SK-N-SH (cell line): ENCODE data around the gene RAD51B. TPM values are rescaled to one million over a fixed set of nuclear protein-coding genes. Genes with fewer than 3 reads are reported as not detected.
"Not testable (repeated sequence)": the region's sequence is repeated elsewhere in the genome, so short reads cannot be mapped to it uniquely, and the experiment has no call there.

Experiments
- CTCF ChIA-PET: fragments of 300-600, 350-600 bp; formaldehyde crosslinking; extraction: SDS; loops from one replicate; lab custom pipeline; 2021; lab: Yijun Ruan, JAX
- POLR2A ChIA-PET: fragments of 350-600 bp; sonication (Branson Sonifier 250); formaldehyde crosslinking; extraction: SDS; loops from one replicate; lab custom pipeline; 2020; ENCODE audit warnings: antibody characterized with exemption, inconsistent platforms; lab: Yijun Ruan, JAX
- DNase-seq: peaks from one replicate; pipeline ENCODE4 v3.0.0; 2012
- H2AFZ ChIP-seq: fragments of 200-600 bp; sonication (generic); 2 replicates; pipeline ENCODE4 v1.8.1; 2016; ENCODE audit warnings: antibody characterized with exemption, mild to moderate bottlenecking, low read depth
- H3F3A ChIP-seq: fragments of 200-600 bp; sonication (generic); replicated peaks from 2 replicates; pipeline ENCODE3; 2016; ENCODE audit warnings: antibody characterized with exemption, mild to moderate bottlenecking; ENCODE audit not compliant: insufficient read depth
- H3K27ac ChIP-seq, 2 experiments: fragments of 200-500 bp in 1 of 2; fragments of 200-600 bp in 1 of 2; sonication (Bioruptor generic) in 1 of 2; sonication (generic), shearing (Covaris generic) in 1 of 2; 2 replicates each; pipeline versions ENCODE4 v1.5.1 to v1.6.1; 2014 to 2016; ENCODE audit warnings: low read depth in 2 of 2, inconsistent platforms in 1 of 2, low read length in 1 of 2, mild to moderate bottlenecking in 1 of 2, mixed read lengths in 1 of 2
- H3K27me3 ChIP-seq: fragments of 200-600 bp; sonication (generic), shearing (Covaris generic); 2 replicates; pipeline ENCODE4 v1.6.1; 2016; ENCODE audit warnings: mixed run types; ENCODE audit not compliant: insufficient read depth
- H3K36me3 ChIP-seq, 2 experiments: fragments of 200-500 bp in 1 of 2; fragments of 200-600 bp in 1 of 2; sonication (Bioruptor generic) in 1 of 2; sonication (generic) in 1 of 2; replicated peaks in 1 of 2; 2 replicates each; pipeline versions ENCODE3 to v1.5.1; 2014 to 2016; ENCODE audit warnings: low read length in 1 of 2, mild to moderate bottlenecking in 1 of 2; ENCODE audit not compliant: insufficient read depth in 2 of 2, control insufficient read depth in 1 of 2
- H3K4me1 ChIP-seq, 2 experiments: fragments of 200-500 bp in 1 of 2; fragments of 200-600 bp in 1 of 2; sonication (Bioruptor generic) in 1 of 2; sonication (generic), shearing (Covaris generic) in 1 of 2; 2 replicates each; pipeline versions ENCODE4 v1.5.1 to v1.6.1; 2014 to 2016; ENCODE audit warnings: low read depth in 1 of 2, low read length in 1 of 2, mixed run types in 1 of 2; ENCODE audit not compliant: insufficient read depth in 2 of 2, control insufficient read depth in 1 of 2
- H3K4me2 ChIP-seq: fragments of 200-600 bp; sonication (generic), shearing (Covaris generic); 2 replicates; pipeline ENCODE4 v1.6.1; 2017; ENCODE audit warnings: mixed run types
- H3K4me3 ChIP-seq, 2 experiments: fragments of 200-500 bp in 1 of 2; fragments of 200-600 bp in 1 of 2; sonication (Bioruptor generic) in 1 of 2; sonication (generic), shearing (Covaris generic) in 1 of 2; 2 replicates each; pipeline versions ENCODE4 v1.5.1 to v1.8.1; 2014 to 2016; ENCODE audit warnings: low read depth in 2 of 2, inconsistent platforms in 1 of 2, low read length in 1 of 2, mild to moderate bottlenecking in 1 of 2, mixed read lengths in 1 of 2, moderate library complexity in 1 of 2
- H3K79me2 ChIP-seq: fragments of 200-600 bp; sonication (generic); 2 replicates; pipeline ENCODE4 v1.8.1; 2017; ENCODE audit warnings: mild to moderate bottlenecking; ENCODE audit not compliant: insufficient read depth
- H3K9ac ChIP-seq: fragments of 200-600 bp; sonication (generic); 2 replicates; pipeline ENCODE4 v1.6.1; 2017; ENCODE audit warnings: mixed run types
- H3K9me2 ChIP-seq: fragments of 200-600 bp; sonication (generic); 2 replicates; pipeline ENCODE4 v1.6.1; 2017; ENCODE audit warnings: mixed run types
- H3K9me3 ChIP-seq: fragments of 200-600 bp; sonication (generic); 2 replicates; pipeline ENCODE4 v1.6.1; 2017; ENCODE audit warnings: mixed run types, mild to moderate bottlenecking, moderate library complexity
- H4K20me1 ChIP-seq: fragments of 200-600 bp; sonication (generic); 2 replicates; pipeline ENCODE4 v1.6.1; 2017; ENCODE audit warnings: mild to moderate bottlenecking, mixed run types; ENCODE audit not compliant: insufficient read depth
- CHD2 ChIP-seq: fragments of 150-350 bp; IDR thresholded peaks from 2 replicates; pipeline ENCODE4 v1.6.1; 2018; ENCODE audit warnings: low read length; ENCODE audit not compliant: partially characterized antibody
- FOXM1 ChIP-seq: IDR thresholded peaks from 2 replicates; pipeline ENCODE4 v1.4.0; 2012; ENCODE audit warnings: low read depth, mild to moderate bottlenecking
- MAX ChIP-seq: IDR thresholded peaks from 2 replicates; pipeline ENCODE4 v1.4.0; 2012; ENCODE audit warnings: low read depth
- POLR2AphosphoS5 ChIP-seq: IDR thresholded peaks from 2 replicates; pipeline ENCODE4 v1.6.1; 2012; ENCODE audit warnings: low read depth, low read length
- REST ChIP-seq: IDR thresholded peaks from 2 replicates; pipeline ENCODE4 v1.6.1; 2012; ENCODE audit warnings: mild to moderate bottlenecking, low read depth, low read length, moderate library complexity
- TCF12 ChIP-seq: IDR thresholded peaks from 2 replicates; pipeline ENCODE4 v1.4.0; 2012
- WGBS: methylation state at CpG from one replicate; pipeline ENCODE4 v1.1.6; 2017; ENCODE audit warnings: low lambda C conversion rate; 5-methylcytosine and 5-hydroxymethylcytosine counted together
- polyA plus RNA-seq, 3 experiments: library from polyadenylated mRNA; depleted of rRNA; stranded (reverse); fragments of >200 nt; gene quantifications; 2 replicates each; pipeline ENCODE4 v1.2.3, GENCODE V29; 2012

The RAD51B gene
- polyA plus RNA-seq, 1 of the 3 experiments (the other 2 are of a cell fraction): 6.0 TPM

- TF ChIP-seq REST (no peak), MAX (no peak), POLR2AphosphoS5 (no peak), CHD2 (no peak)
Observed at GRCh38 chr14:68286667-68287066, 467.1 kb downstream of the RAD51B start (continued).

GRCh38 chr14:68289452-68289851 lies 469.9 kb downstream of the RAD51B start:
- H3K4me2 ChIP-seq, H3K79me2 ChIP-seq, H3K9ac ChIP-seq, H2AFZ ChIP-seq, H3K9me2 ChIP-seq, DNase-seq, H3K4me3 ChIP-seq, H3K27me3 ChIP-seq, H3F3A ChIP-seq, H3K27ac ChIP-seq, H3K9me3 ChIP-seq, H4K20me1 ChIP-seq, H3K36me3 ChIP-seq, POLR2A ChIA-PET: not testable (repeated sequence)
- CTCF ChIA-PET: interaction anchor here (1.5 kb wide), 1 partner anchor 22 kb away, joined by 3 read pairs; no protein-coding TSS in a partner anchor
- 94% methylated on average over 2 of the region's 3 CpGs for WGBS
- H3K4me1 ChIP-seq: peaks cover 0 to 17% of the 10 kb centered on the region in 2 experiments; a peak in 3 of 4 replicates

GRCh38 chr14:68291820-68292219 lies 472.2 kb downstream of the RAD51B start:
- Histone ChIP-seq H3K9ac (no peak overlapping the region), H3K9me2 (no peaks in the 10 kb centered on the region), H3K27ac (peak overlapping the region in 1 of 2 experiments; percentile 25; a peak in 1 of 4 replicates), H4K20me1 (no peaks in the 10 kb centered on the region), H2AFZ (no peak overlapping the region), H3K36me3 (no peaks in the 10 kb centered on the region), H3K27me3 (no peaks in the 10 kb centered on the region), H3K79me2 (no peaks in the 10 kb centered on the region), H3K9me3 (no peaks in the 10 kb centered on the region), H3F3A (no peaks in the 10 kb centered on the region), H3K4me3 (no peak overlapping the region), H3K4me2 (no peak overlapping the region), H3K4me1 (peaks cover 0 to 15% of the 10 kb centered on the region in 2 experiments; a peak in 3 of 4 replicates)
- CTCF ChIA-PET: interaction anchor here (1.1 to 1.2 kb wide), 2 partner anchors 16 to 497 kb away, joined by 3 to 4 read pairs; no protein-coding TSS in a partner anchor
- 80% methylated on average over 1 of the region's 2 CpGs for WGBS
- no peak for DNase-seq
- no peak for TF ChIP-seq FOXM1
- 0 out of 2 replicates have a peak, but pooled peaks have one; percentile 5 for TF ChIP-seq TCF12
- POLR2A ChIA-PET: no interaction called here
